Spleen (tissue), 7 donors: ENCODE results near the gene CNTNAP2.

Source experiments
- CTCF ChIP-seq, 11 experiments: fragments of 200-600 bp in 7 of 11; fragments of 450-650 bp in 4 of 11; sonication (generic) in 4 of 11; IDR thresholded peaks in 8 of 11; conservative IDR thresholded peaks in 3 of 11; 1 replicate in 7 of 11; 2 replicates in 4 of 11; pipeline versions ENCODE4 v1.4.0 to v1.8.0; 2016 to 2021; ENCODE audit warnings: antibody characterized with exemption in 11 of 11, inconsistent platforms in 4 of 11, mild to moderate bottlenecking in 1 of 11
- POLR2AphosphoS5 ChIP-seq, 3 donors: sonication (generic); formaldehyde crosslinking; IDR thresholded peaks; one replicate each; pipeline ENCODE4 v1.5.1; 2017; ENCODE audit warnings: antibody characterized with exemption in 3 of 3
- donor health status: DM: no; HTN: no; CAD: no; lungs with moderate emphysema.
- donor health status: DM: no; HTN: no; CAD: no.
- donor health status: DM: no; HTN: no; CAD: no.

GRCh38 chr7:148468700-148469098 is 2352.1 kb downstream of the CNTNAP2 start:
- TF ChIP-seq POLR2AphosphoS5 (IDR thresholded peaks at IDR 0.05) (no peak), CTCF (IDR thresholded peaks at IDR 0.05 in 8 of 11, conservative IDR thresholded peaks at IDR 0.05 in 3 of 11) (no peak)
